ENCODE measurements around the gene SLA2.
"Not testable (repeated sequence)": the region's sequence is repeated elsewhere in the genome, so short reads cannot be mapped to it uniquely, and the experiment has no call there.

The SLA2 gene

DNA sequence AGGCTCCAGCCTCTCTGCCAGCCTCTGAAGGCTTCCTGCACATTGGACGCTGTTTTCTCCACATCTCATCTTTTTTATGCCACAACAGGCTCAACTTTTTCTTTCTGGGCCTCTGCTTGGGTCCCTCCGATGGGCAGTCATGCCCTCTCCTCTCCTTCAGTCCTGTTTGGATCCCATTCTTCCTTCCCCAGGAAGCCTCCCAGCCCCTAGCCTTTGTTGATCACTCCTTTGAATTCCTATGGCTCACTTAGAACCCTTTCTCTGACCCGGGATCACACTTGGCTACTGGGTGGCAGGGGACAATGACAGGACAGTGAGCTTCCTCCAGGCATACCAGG is 4.5 kb downstream of the SLA2 start:
- TF ChIP-seq TCF4 (CRISPR knock-in tag; IDR thresholded peaks at IDR 0.05; ENCODE audit: borderline replicate concordance) (no peak), ISL1 (CRISPR knock-in tag; IDR thresholded peaks at IDR 0.05) (no peak), ARNTL (CRISPR knock-in tag; IDR thresholded peaks at IDR 0.05; ENCODE audit: borderline replicate concordance, low read depth) (no peak), ZNF565 (CRISPR knock-in tag; conservative IDR thresholded peaks at IDR 0.05; ENCODE audit: low read depth) (no peak), ZNF8 (CRISPR knock-in tag; IDR thresholded peaks at IDR 0.05) (no peak), ZNF70 (CRISPR knock-in tag; IDR thresholded peaks at IDR 0.05) (no peak), PPARA (CRISPR knock-in tag; IDR thresholded peaks at IDR 0.05; ENCODE audit: borderline replicate concordance) (no peak)
- ATAC-seq = no peak

DNA sequence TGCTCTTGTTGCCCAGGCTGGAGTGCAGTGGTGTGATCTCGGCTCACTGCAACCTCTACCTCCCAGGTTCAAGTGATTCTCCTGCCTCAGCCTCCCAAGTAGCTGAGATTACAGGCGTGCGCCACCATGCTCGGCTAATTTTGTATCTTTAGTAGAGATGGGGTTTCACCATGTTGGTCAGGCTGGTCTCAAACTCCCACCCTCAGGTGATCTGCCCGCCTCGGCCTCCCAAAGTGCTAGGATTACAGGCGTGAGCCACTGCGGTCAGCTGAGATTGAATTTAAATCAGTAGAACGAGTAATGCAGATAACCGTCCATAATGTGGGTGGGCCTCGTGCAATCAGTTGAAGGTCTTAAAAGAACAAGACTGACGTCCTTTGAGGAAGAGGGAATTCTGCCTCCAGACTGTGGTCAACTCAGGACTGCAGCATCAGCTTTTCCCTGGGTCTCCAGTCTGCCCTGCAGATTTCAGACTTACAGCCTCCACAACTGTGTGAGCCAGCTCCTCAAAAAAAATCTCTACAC is 7.1 kb downstream of the SLA2 start:
- not testable (repeated sequence) for ATAC-seq

DNA sequence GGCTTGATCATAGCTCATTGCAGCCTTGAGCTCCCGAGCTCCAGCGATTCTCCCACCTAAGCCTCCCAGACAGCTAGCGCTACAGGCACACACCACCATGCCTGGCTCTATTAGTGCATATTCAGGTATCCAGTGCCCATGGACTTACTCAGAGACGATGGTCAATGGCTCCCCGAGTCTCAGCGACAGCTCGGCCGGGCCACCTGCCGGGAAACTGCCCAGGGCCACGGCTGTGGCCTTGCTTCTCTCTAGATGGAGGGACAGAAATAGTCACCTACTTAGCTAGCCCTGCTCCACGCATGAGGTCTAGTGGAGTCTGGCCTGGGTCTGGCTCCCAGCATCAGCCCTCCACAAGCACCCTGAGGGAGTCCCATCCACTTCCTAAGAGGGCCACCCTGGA is 11.7 kb downstream of the SLA2 start:
- TF ChIP-seq ARNTL (CRISPR knock-in tag; IDR thresholded peaks at IDR 0.05; ENCODE audit: borderline replicate concordance, low read depth) (no peak), CSRNP3 (CRISPR knock-in tag; IDR thresholded peaks at IDR 0.05) (no peak), PPARA (CRISPR knock-in tag; IDR thresholded peaks at IDR 0.05; ENCODE audit: borderline replicate concordance) (no peak), ISL1 (CRISPR knock-in tag; IDR thresholded peaks at IDR 0.05) (no peak), ZFP3 (CRISPR knock-in tag; IDR thresholded peaks at IDR 0.05) (no peak), ESRRG (CRISPR knock-in tag; IDR thresholded peaks at IDR 0.05) (no peak), ZC3H10 (CRISPR knock-in tag; IDR thresholded peaks at IDR 0.05) (no peak), ZNF8 (CRISPR knock-in tag; IDR thresholded peaks at IDR 0.05) (no peak), ZFP30 (CRISPR knock-in tag; IDR thresholded peaks at IDR 0.05) (no peak)
- no peak for ATAC-seq

DNA sequence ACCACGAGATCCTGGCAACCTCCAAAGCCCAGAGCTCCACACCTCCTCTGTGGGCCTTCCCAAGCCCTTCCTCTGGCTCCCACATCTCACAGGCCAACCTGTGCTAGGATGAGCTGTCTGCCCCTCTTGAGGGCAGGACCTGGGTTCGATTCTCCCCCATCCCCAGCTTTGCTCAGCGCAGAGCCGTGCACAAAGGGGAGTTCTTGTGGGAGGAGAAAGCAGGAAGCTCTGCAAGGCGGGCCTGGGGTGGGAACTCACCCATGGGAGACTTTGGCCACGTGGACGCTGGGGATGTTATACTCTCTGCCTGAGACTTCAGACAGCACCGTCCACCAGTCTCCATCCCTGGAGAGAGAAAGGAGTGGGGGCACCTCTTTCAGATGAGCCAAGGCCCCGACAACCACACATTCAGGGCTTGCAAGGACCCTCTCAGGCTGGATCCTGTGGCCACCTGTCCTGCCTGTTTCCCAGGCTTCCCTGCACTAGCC is 12.7 kb downstream of the SLA2 start:
- ATAC-seq = no peak

GRCh38 chr20:36632487-36633284 is 13.3 kb downstream of the SLA2 start:
- no peak for ATAC-seq
- TF ChIP-seq ZNF70 (CRISPR knock-in tag; IDR thresholded peaks at IDR 0.05) (no peak), ZFP30 (CRISPR knock-in tag; IDR thresholded peaks at IDR 0.05) (no peak), RARB (CRISPR knock-in tag; IDR thresholded peaks at IDR 0.05) (no peak), BACH2 (CRISPR knock-in tag; IDR thresholded peaks at IDR 0.05; ENCODE audit: borderline replicate concordance) (no peak)

More for the DNA sequence above, 12.7 kb downstream of the SLA2 start:
- TF ChIP-seq TCF4 (CRISPR knock-in tag; IDR thresholded peaks at IDR 0.05; ENCODE audit: borderline replicate concordance) = no peak
- TF ChIP-seq ESRRG (CRISPR knock-in tag; IDR thresholded peaks at IDR 0.05) = no peak

GRCh38 chr20:36632147-36632486 is 13.9 kb downstream of the SLA2 start:
- no peak for TF ChIP-seq ZFP30 (CRISPR knock-in tag; IDR thresholded peaks at IDR 0.05)
- no peak for ATAC-seq

DNA sequence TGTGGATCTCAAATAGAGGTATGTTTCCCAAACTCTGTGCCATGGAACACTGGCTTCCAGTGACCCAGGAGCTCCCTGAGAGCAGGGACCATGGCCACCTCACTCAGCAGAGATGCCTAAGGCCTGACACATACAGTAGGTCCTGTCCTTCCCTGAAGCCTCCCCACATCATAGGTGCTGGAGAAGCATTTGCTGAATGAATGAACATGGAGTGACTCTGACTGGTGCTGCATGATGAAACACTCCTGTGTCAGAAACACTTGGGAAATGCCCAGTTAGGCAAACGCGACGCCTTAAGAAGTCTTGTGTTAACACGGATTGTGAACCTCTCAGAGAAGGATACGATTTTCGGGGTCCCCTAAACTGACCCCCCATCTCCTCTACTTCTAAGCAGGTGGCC is 14.3 kb downstream of the SLA2 start:
- ATAC-seq = no peak
- TF ChIP-seq ISL1 (CRISPR knock-in tag; IDR thresholded peaks at IDR 0.05) = no peak
- TF ChIP-seq ZNF8 (CRISPR knock-in tag; IDR thresholded peaks at IDR 0.05) = no peak
- TF ChIP-seq CSRNP3 (CRISPR knock-in tag; IDR thresholded peaks at IDR 0.05) = no peak
- TF ChIP-seq, protein P1, sequence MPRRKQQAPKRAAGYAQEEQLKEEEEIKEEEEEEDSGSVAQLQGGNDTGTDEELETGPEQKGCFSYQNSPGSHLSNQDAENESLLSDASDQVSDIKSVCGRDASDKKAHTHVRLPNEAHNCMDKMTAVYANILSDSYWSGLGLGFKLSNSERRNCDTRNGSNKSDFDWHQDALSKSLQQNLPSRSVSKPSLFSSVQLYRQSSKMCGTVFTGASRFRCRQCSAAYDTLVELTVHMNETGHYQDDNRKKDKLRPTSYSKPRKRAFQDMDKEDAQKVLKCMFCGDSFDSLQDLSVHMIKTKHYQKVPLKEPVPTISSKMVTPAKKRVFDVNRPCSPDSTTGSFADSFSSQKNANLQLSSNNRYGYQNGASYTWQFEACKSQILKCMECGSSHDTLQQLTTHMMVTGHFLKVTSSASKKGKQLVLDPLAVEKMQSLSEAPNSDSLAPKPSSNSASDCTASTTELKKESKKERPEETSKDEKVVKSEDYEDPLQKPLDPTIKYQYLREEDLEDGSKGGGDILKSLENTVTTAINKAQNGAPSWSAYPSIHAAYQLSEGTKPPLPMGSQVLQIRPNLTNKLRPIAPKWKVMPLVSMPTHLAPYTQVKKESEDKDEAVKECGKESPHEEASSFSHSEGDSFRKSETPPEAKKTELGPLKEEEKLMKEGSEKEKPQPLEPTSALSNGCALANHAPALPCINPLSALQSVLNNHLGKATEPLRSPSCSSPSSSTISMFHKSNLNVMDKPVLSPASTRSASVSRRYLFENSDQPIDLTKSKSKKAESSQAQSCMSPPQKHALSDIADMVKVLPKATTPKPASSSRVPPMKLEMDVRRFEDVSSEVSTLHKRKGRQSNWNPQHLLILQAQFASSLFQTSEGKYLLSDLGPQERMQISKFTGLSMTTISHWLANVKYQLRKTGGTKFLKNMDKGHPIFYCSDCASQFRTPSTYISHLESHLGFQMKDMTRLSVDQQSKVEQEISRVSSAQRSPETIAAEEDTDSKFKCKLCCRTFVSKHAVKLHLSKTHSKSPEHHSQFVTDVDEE (CRISPR knock-in tag; IDR thresholded peaks at IDR 0.05) = no peak
- TF ChIP-seq SNAI2 (CRISPR knock-in tag; IDR thresholded peaks at IDR 0.05) = no peak
- no peak for TF ChIP-seq ZFP3 (CRISPR knock-in tag; IDR thresholded peaks at IDR 0.05)
- TF ChIP-seq PPARA (CRISPR knock-in tag; IDR thresholded peaks at IDR 0.05; ENCODE audit: borderline replicate concordance) = no peak
- TF ChIP-seq ZFP30 (CRISPR knock-in tag; IDR thresholded peaks at IDR 0.05) = no peak
- TF ChIP-seq ARNTL (CRISPR knock-in tag; IDR thresholded peaks at IDR 0.05; ENCODE audit: borderline replicate concordance, low read depth) = no peak

Measured in SK-N-SH treated with all-trans-retinoic acid at 6 μM for 48 hours (cell line).